SK-N-SH treated with all-trans-retinoic acid at 6 μM for 48 hours (cell line): ENCODE results near the gene CUL5.
"Not testable (repeated sequence)": the region's sequence is repeated elsewhere in the genome, so short reads cannot be mapped to it uniquely, and the experiment has no call there.

Experiments
- ATAC-seq: fragments of 200-7000 bp; cut with Tn5 transposase; 3 replicates; pipeline ENCODE4 v1.9.1; 2020; ENCODE audit warnings: mild to moderate bottlenecking, moderate library complexity
- ARNTL ChIP-seq: fragments of 450-650 bp; formaldehyde crosslinking; IDR thresholded peaks from 2 replicates; pipeline ENCODE4 v1.5.0; 2020; ENCODE audit warnings: low read depth, mild to moderate bottlenecking, moderate library complexity, borderline replicate concordance
- BACH2 ChIP-seq: fragments of 250-450 bp; sonication (Bioruptor Pico); IDR thresholded peaks from 2 replicates; pipeline ENCODE4 v1.9.0; 2021; ENCODE audit warnings: mild to moderate bottlenecking, borderline replicate concordance
- CREB5 ChIP-seq: fragments of 250-450 bp; sonication (Bioruptor Pico); IDR thresholded peaks from 2 replicates; pipeline ENCODE4 v1.5.1; 2020; ENCODE audit warnings: low read depth, mild to moderate bottlenecking, moderate library complexity
- CSDC2 ChIP-seq: fragments of 250-450 bp; sonication (Bioruptor Pico); IDR thresholded peaks from 2 replicates; pipeline ENCODE4 v1.5.0; 2020; ENCODE audit warnings: mild to moderate bottlenecking, moderate library complexity
- CSRNP3 ChIP-seq: fragments of 250-450 bp; sonication (Bioruptor Pico); IDR thresholded peaks from 2 replicates; pipeline ENCODE4 v1.5.1; 2021; ENCODE audit warnings: mild to moderate bottlenecking, moderate library complexity
- ESRRG ChIP-seq: fragments of 250-450 bp; sonication (Bioruptor Pico); IDR thresholded peaks from 2 replicates; pipeline ENCODE4 v1.6.1; 2021; ENCODE audit warnings: mild to moderate bottlenecking
- GLIS3 ChIP-seq: fragments of 250-450 bp; sonication (Bioruptor Pico); IDR thresholded peaks from 2 replicates; pipeline ENCODE4 v1.5.0; 2020; ENCODE audit warnings: mild to moderate bottlenecking, moderate library complexity
- ISL1 ChIP-seq: fragments of 250-450 bp; sonication (Bioruptor Pico); IDR thresholded peaks from 2 replicates; pipeline ENCODE4 v2.1.2; 2022; ENCODE audit warnings: mild to moderate bottlenecking, moderate library complexity
- OSR1 ChIP-seq: fragments of 250-450 bp; sonication (Bioruptor Pico); IDR thresholded peaks from 2 replicates; pipeline ENCODE4 v1.8.0; 2022; ENCODE audit warnings: moderate library complexity, mild to moderate bottlenecking, inconsistent platforms
- PATZ1 ChIP-seq: fragments of 250-450 bp; sonication (Bioruptor Pico); IDR thresholded peaks from 2 replicates; pipeline ENCODE4 v1.8.0; 2020; ENCODE audit warnings: mild to moderate bottlenecking, moderate library complexity, borderline replicate concordance
- POU6F1 ChIP-seq: fragments of 250-450 bp; sonication (Bioruptor Pico); IDR thresholded peaks from 2 replicates; pipeline ENCODE4 v1.8.0; 2021; ENCODE audit warnings: low read depth, mild to moderate bottlenecking, moderate library complexity, borderline replicate concordance
- PPARA ChIP-seq: fragments of 250-450 bp; sonication (Bioruptor Pico); IDR thresholded peaks from 2 replicates; pipeline ENCODE4 v1.5.0; 2020; ENCODE audit warnings: mild to moderate bottlenecking, borderline replicate concordance
- RARB ChIP-seq: fragments of 250-450 bp; sonication (Bioruptor Pico); IDR thresholded peaks from 2 replicates; pipeline ENCODE4 v1.8.0; 2021; ENCODE audit warnings: mild to moderate bottlenecking, moderate library complexity
- SNAI2 ChIP-seq: fragments of 250-450 bp; sonication (Bioruptor Pico); IDR thresholded peaks from 2 replicates; pipeline ENCODE4 v1.5.0; 2020; ENCODE audit warnings: mild to moderate bottlenecking, moderate library complexity
- TCF4 ChIP-seq: fragments of 250-450 bp; sonication (Bioruptor Pico); IDR thresholded peaks from 2 replicates; pipeline ENCODE4 v1.8.0; 2021; ENCODE audit warnings: mild to moderate bottlenecking, moderate library complexity, borderline replicate concordance
- TOX ChIP-seq: fragments of 250-450 bp; sonication (Bioruptor Pico); IDR thresholded peaks from 2 replicates; pipeline ENCODE4 v1.8.0; 2021; ENCODE audit warnings: mild to moderate bottlenecking, moderate library complexity, borderline replicate concordance
- TSHZ2 ChIP-seq: fragments of 250-450 bp; sonication (Bioruptor Pico); IDR thresholded peaks from 2 replicates; pipeline ENCODE4 v1.5.0; 2020; ENCODE audit warnings: mild to moderate bottlenecking, moderate library complexity
- ZC3H10 ChIP-seq: fragments of 250-450 bp; sonication (Bioruptor Pico); IDR thresholded peaks from 2 replicates; pipeline ENCODE4 v1.5.1; 2021; ENCODE audit warnings: mild to moderate bottlenecking, moderate library complexity
- ZFP3 ChIP-seq: fragments of 250-450 bp; sonication (Bioruptor Pico); IDR thresholded peaks from 2 replicates; pipeline ENCODE4 v1.5.0; 2020; ENCODE audit warnings: mild to moderate bottlenecking, moderate library complexity
- ZFP30 ChIP-seq: fragments of 450-650 bp; formaldehyde crosslinking; IDR thresholded peaks from 2 replicates; pipeline ENCODE4 v1.5.0; 2022; ENCODE audit warnings: mild to moderate bottlenecking, moderate library complexity
- ZNF565 ChIP-seq: fragments of 450-650 bp; formaldehyde crosslinking; conservative IDR thresholded peaks from 2 replicates; pipeline ENCODE4 v1.5.0; 2020; ENCODE audit warnings: low read depth, mild to moderate bottlenecking, moderate library complexity
- ZNF70 ChIP-seq: fragments of 450-650 bp; formaldehyde crosslinking; IDR thresholded peaks from 2 replicates; pipeline ENCODE4 v1.5.0; 2020; ENCODE audit warnings: mild to moderate bottlenecking, moderate library complexity
- ZNF8 ChIP-seq: fragments of 450-650 bp; formaldehyde crosslinking; IDR thresholded peaks from 2 replicates; pipeline ENCODE4 v1.5.0; 2020; ENCODE audit warnings: mild to moderate bottlenecking, moderate library complexity

The CUL5 gene

GRCh38 chr11:108117746-108118371 lies 109.2 kb downstream of the CUL5 start:
- no peak for TF ChIP-seq CSDC2 (CRISPR knock-in tag)
- TF ChIP-seq TOX (CRISPR knock-in tag) = no peak
- TF ChIP-seq ISL1 (CRISPR knock-in tag) = no peak
- TF ChIP-seq ZNF70 (CRISPR knock-in tag) = no peak
- TF ChIP-seq PATZ1 (CRISPR knock-in tag) = no peak
- TF ChIP-seq CREB5 (CRISPR knock-in tag) = no peak
- no peak for TF ChIP-seq RARB (CRISPR knock-in tag)
- no peak for TF ChIP-seq SNAI2
- TF ChIP-seq TSHZ2 = no peak
- TF ChIP-seq ZC3H10 (CRISPR knock-in tag) = no peak
- no peak for TF ChIP-seq TCF4
- no peak for TF ChIP-seq GLIS3 (CRISPR knock-in tag)
- TF ChIP-seq PPARA (CRISPR knock-in tag) = no peak
- TF ChIP-seq POU6F1 (CRISPR knock-in tag) = no peak
- no peak for TF ChIP-seq ZFP3 (CRISPR knock-in tag)
- TF ChIP-seq ZNF565 (CRISPR knock-in tag) = no peak
- no peak for ATAC-seq

GRCh38 chr11:108120936-108121273 lies 112.2 kb downstream of the CUL5 start:
- ATAC-seq = not testable (repeated sequence)

GRCh38 chr11:108121274-108122155 lies 112.8 kb downstream of the CUL5 start, which contains the start of gene ACAT1:
Gene ACAT1 (plus strand): TSS chr11:108121567. CDS start chr11:108121607, 40 bp downstream.
- peak; percentile 98 for ATAC-seq
- TF ChIP-seq ZFP30 (CRISPR knock-in tag) = no peak
- TF ChIP-seq TOX (CRISPR knock-in tag) = no peak
- no peak for TF ChIP-seq ISL1 (CRISPR knock-in tag)
- no peak for TF ChIP-seq ESRRG (CRISPR knock-in tag)
- no peak for TF ChIP-seq PPARA (CRISPR knock-in tag)
- TF ChIP-seq CSDC2 (CRISPR knock-in tag) = no peak
- TF ChIP-seq ZNF70 (CRISPR knock-in tag) = no peak
- TF ChIP-seq OSR1 (CRISPR knock-in tag) = no peak

GRCh38 chr11:108122166-108122628 lies 113.5 kb downstream of the CUL5 start:
- peak; percentile 9 for ATAC-seq
- TF ChIP-seq ZNF70 (CRISPR knock-in tag) (no peak), ARNTL (no peak), ZNF8 (no peak), ZC3H10 (CRISPR knock-in tag) (no peak), PPARA (CRISPR knock-in tag) (no peak), ZFP3 (CRISPR knock-in tag) (no peak), BACH2 (CRISPR knock-in tag) (no peak), SNAI2 (no peak), ZNF565 (CRISPR knock-in tag) (no peak), GLIS3 (CRISPR knock-in tag) (no peak), OSR1 (CRISPR knock-in tag) (no peak), ZFP30 (CRISPR knock-in tag) (no peak), CREB5 (CRISPR knock-in tag) (no peak), CSRNP3 (CRISPR knock-in tag) (no peak), CSDC2 (CRISPR knock-in tag) (no peak), TCF4 (no peak)
